ENCODE results near the gene PCK2.

- TF ChIP-seq GTF2F1 (IDR thresholded peaks at IDR 0.05; ENCODE audit: borderline replicate concordance, low read depth, low read length) (no peak), TCF12 (IDR thresholded peaks at IDR 0.05; ENCODE audit: low read depth, low read length) (no peak), EP300 (IDR thresholded peaks at IDR 0.05; ENCODE audit: borderline replicate concordance in 1 of 2, low read depth in 2 of 2, low read length in 2 of 2) (no peak), EGR1 (IDR thresholded peaks at IDR 0.05; ENCODE audit: borderline replicate concordance, low read depth, low read length) (no peak), POLR2A (IDR thresholded peaks at IDR 0.05; ENCODE audit: control extremely low read depth in 1 of 2, low read depth in 2 of 2, low read length in 2 of 2) (no peak), SP2 (IDR thresholded peaks at IDR 0.05; ENCODE audit: low read length) (no peak), POLR2AphosphoS5 (IDR thresholded peaks at IDR 0.05; ENCODE audit: low read depth, low read length) (no peak), CHD2 (IDR thresholded peaks at IDR 0.05; ENCODE audit: low read length) (no peak), ZNF274 (IDR thresholded peaks at IDR 0.05; ENCODE audit: borderline replicate concordance, extremely low read depth, low read length) (no peak), EZH2 (IDR thresholded peaks at IDR 0.05; ENCODE audit: low read depth, low read length, severe bottlenecking) (no peak)
- TF ChIP-seq, protein P1, sequence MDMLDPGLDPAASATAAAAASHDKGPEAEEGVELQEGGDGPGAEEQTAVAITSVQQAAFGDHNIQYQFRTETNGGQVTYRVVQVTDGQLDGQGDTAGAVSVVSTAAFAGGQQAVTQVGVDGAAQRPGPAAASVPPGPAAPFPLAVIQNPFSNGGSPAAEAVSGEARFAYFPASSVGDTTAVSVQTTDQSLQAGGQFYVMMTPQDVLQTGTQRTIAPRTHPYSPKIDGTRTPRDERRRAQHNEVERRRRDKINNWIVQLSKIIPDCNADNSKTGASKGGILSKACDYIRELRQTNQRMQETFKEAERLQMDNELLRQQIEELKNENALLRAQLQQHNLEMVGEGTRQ (IDR thresholded peaks at IDR 0.05; ENCODE audit: low read length) = no peak
- TF ChIP-seq, protein P2, sequence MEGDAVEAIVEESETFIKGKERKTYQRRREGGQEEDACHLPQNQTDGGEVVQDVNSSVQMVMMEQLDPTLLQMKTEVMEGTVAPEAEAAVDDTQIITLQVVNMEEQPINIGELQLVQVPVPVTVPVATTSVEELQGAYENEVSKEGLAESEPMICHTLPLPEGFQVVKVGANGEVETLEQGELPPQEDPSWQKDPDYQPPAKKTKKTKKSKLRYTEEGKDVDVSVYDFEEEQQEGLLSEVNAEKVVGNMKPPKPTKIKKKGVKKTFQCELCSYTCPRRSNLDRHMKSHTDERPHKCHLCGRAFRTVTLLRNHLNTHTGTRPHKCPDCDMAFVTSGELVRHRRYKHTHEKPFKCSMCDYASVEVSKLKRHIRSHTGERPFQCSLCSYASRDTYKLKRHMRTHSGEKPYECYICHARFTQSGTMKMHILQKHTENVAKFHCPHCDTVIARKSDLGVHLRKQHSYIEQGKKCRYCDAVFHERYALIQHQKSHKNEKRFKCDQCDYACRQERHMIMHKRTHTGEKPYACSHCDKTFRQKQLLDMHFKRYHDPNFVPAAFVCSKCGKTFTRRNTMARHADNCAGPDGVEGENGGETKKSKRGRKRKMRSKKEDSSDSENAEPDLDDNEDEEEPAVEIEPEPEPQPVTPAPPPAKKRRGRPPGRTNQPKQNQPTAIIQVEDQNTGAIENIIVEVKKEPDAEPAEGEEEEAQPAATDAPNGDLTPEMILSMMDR (IDR thresholded peaks at IDR 0.05; ENCODE audit: control extremely low read depth in 1 of 3, insufficient read depth in 1 of 3, low read depth in 1 of 3, low read length in 3 of 3) = no peak
- TF ChIP-seq, protein P3, sequence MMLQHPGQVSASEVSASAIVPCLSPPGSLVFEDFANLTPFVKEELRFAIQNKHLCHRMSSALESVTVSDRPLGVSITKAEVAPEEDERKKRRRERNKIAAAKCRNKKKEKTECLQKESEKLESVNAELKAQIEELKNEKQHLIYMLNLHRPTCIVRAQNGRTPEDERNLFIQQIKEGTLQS (IDR thresholded peaks at IDR 0.05; ENCODE audit: insufficient read depth, low read depth, low read length) = no peak
Observed at GRCh38 chr14:24059841-24060388, 34.2 kb upstream of the PCK2 start.

All from H1 (cell line).